Panc1 (cell line): ENCODE measurements around the gene OLIG1.

Experiments
- POLR2AphosphoS5 ChIP-seq: IDR thresholded peaks from 2 replicates; pipeline ENCODE4 v1.6.1; 2012; ENCODE audit warnings: mild to moderate bottlenecking, low read depth, low read length, moderate library complexity
- SIN3A ChIP-seq: IDR thresholded peaks from 2 replicates; pipeline ENCODE4 v1.6.1; 2012; ENCODE audit warnings: low read depth, mild to moderate bottlenecking, low read length, moderate library complexity, borderline replicate concordance; ENCODE audit not compliant: insufficient read depth
- TCF7L2 ChIP-seq: IDR thresholded peaks from 2 replicates; pipeline ENCODE4 v1.6.1; 2011; ENCODE audit warnings: mild to moderate bottlenecking, low read depth, low read length, inconsistent platforms
- TF ChIP-seq, protein P1 (sequence below): fragments of 450-650 bp; IDR thresholded peaks from 2 replicates; pipeline ENCODE4 v1.5.1; 2017; ENCODE audit warnings: mild to moderate bottlenecking
- TF ChIP-seq, protein P2 (sequence below), 2 experiments: IDR thresholded peaks; 2 replicates each; pipeline ENCODE4 v1.6.1; 2011 to 2012; ENCODE audit warnings: low read depth in 2 of 2, control low read depth in 1 of 2, low read length in 1 of 2, mild to moderate bottlenecking in 1 of 2, moderate library complexity in 1 of 2; ENCODE audit not compliant: insufficient read depth in 1 of 2

DNA sequence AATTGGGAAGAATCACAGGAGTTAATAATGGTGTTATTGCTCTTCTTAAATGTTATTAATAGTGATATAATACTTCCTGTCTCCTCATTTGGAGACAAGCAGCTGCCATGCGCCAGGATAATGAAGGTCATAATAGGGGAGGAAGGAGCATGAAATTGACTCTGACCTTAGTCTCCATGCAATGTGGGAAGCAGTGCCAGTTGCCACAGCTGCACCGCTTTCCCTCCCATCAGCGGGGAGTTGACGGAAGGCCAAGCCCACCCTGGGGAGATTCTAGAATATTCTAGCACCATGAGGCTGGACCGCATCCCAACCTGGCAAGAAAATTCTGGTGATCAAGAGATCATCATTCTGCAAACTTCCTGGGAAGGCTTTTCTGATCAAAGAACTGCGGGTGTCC, 11.0 kb upstream of the OLIG1 start:
- TF ChIP-seq, protein P1, sequence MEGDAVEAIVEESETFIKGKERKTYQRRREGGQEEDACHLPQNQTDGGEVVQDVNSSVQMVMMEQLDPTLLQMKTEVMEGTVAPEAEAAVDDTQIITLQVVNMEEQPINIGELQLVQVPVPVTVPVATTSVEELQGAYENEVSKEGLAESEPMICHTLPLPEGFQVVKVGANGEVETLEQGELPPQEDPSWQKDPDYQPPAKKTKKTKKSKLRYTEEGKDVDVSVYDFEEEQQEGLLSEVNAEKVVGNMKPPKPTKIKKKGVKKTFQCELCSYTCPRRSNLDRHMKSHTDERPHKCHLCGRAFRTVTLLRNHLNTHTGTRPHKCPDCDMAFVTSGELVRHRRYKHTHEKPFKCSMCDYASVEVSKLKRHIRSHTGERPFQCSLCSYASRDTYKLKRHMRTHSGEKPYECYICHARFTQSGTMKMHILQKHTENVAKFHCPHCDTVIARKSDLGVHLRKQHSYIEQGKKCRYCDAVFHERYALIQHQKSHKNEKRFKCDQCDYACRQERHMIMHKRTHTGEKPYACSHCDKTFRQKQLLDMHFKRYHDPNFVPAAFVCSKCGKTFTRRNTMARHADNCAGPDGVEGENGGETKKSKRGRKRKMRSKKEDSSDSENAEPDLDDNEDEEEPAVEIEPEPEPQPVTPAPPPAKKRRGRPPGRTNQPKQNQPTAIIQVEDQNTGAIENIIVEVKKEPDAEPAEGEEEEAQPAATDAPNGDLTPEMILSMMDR, result no peak
- TF ChIP-seq POLR2AphosphoS5 (no peak), TCF7L2 (no peak), SIN3A (no peak)
- TF ChIP-seq, protein P2, sequence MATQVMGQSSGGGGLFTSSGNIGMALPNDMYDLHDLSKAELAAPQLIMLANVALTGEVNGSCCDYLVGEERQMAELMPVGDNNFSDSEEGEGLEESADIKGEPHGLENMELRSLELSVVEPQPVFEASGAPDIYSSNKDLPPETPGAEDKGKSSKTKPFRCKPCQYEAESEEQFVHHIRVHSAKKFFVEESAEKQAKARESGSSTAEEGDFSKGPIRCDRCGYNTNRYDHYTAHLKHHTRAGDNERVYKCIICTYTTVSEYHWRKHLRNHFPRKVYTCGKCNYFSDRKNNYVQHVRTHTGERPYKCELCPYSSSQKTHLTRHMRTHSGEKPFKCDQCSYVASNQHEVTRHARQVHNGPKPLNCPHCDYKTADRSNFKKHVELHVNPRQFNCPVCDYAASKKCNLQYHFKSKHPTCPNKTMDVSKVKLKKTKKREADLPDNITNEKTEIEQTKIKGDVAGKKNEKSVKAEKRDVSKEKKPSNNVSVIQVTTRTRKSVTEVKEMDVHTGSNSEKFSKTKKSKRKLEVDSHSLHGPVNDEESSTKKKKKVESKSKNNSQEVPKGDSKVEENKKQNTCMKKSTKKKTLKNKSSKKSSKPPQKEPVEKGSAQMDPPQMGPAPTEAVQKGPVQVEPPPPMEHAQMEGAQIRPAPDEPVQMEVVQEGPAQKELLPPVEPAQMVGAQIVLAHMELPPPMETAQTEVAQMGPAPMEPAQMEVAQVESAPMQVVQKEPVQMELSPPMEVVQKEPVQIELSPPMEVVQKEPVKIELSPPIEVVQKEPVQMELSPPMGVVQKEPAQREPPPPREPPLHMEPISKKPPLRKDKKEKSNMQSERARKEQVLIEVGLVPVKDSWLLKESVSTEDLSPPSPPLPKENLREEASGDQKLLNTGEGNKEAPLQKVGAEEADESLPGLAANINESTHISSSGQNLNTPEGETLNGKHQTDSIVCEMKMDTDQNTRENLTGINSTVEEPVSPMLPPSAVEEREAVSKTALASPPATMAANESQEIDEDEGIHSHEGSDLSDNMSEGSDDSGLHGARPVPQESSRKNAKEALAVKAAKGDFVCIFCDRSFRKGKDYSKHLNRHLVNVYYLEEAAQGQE (IDR thresholded peaks at IDR 0.05; ENCODE audit: insufficient read depth in 1 of 2, low read depth in 2 of 2, low read length in 1 of 2), result no peak
